Smooth muscle cell (in vitro differentiated cells): ENCODE data around the gene USP37. TPM values are rescaled to one million over a fixed set of nuclear protein-coding genes. Genes with fewer than 3 reads are reported as not detected.

Source experiments
- DNase-seq: peaks from one replicate; lab custom pipeline; 2025; ENCODE audit not compliant: unreplicated experiment; lab: John Stamatoyannopoulos, UW
- H2AFZ ChIP-seq: fragments of 200-600 bp; sonication (generic); 2 replicates; pipeline ENCODE4 v1.6.0; 2016; ENCODE audit warnings: antibody characterized with exemption, low read depth, mild to moderate bottlenecking
- H3F3A ChIP-seq: fragments of 200-600 bp; sonication (generic); 2 replicates; pipeline ENCODE4 v1.6.0; 2017; ENCODE audit warnings: antibody characterized with exemption, low read depth
- H3K27ac ChIP-seq: fragments of 200-600 bp; sonication (generic); 2 replicates; pipeline ENCODE4 v1.5.1; 2016; ENCODE audit warnings: low read depth, mild to moderate bottlenecking
- H3K27me3 ChIP-seq: fragments of 200-600 bp; sonication (generic); 2 replicates; pipeline ENCODE4 v1.6.1; 2016; ENCODE audit warnings: low read depth, mild to moderate bottlenecking
- H3K36me3 ChIP-seq: fragments of 200-600 bp; sonication (generic); 2 replicates; pipeline ENCODE4 v1.5.1; 2016; ENCODE audit warnings: low read depth
- H3K4me1 ChIP-seq: fragments of 200-600 bp; sonication (generic); 2 replicates; pipeline ENCODE4 v1.5.1; 2016; ENCODE audit warnings: low read depth
- H3K4me2 ChIP-seq: fragments of 200-600 bp; sonication (generic); 2 replicates; pipeline ENCODE4 v1.6.0; 2016; ENCODE audit warnings: mild to moderate bottlenecking
- H3K4me3 ChIP-seq: fragments of 200-600 bp; sonication (generic); 2 replicates; pipeline ENCODE4 v1.5.1; 2016; ENCODE audit warnings: mild to moderate bottlenecking
- H3K79me2 ChIP-seq: fragments of 200-600 bp; sonication (generic); 2 replicates; pipeline ENCODE4 v1.6.0; 2016; ENCODE audit warnings: low read depth, mild to moderate bottlenecking
- H3K9ac ChIP-seq: fragments of 200-600 bp; sonication (generic); 2 replicates; pipeline ENCODE4 v1.6.0; 2016; ENCODE audit warnings: low read depth
- H3K9me3 ChIP-seq: fragments of 200-600 bp; sonication (generic); replicated peaks from 2 replicates; pipeline ENCODE4 v1.5.1; 2016; ENCODE audit warnings: low read depth
- H4K20me1 ChIP-seq: fragments of 200-600 bp; sonication (generic); 2 replicates; pipeline ENCODE4 v1.6.0; 2016; ENCODE audit warnings: low read depth
- CTCF ChIP-seq: fragments of 200-600 bp; sonication (generic); IDR thresholded peaks from 2 replicates; pipeline ENCODE4 v1.5.1; 2017; ENCODE audit warnings: borderline replicate concordance, mild to moderate bottlenecking, antibody characterized with exemption; ENCODE audit not compliant: insufficient read depth, poor library complexity, severe bottlenecking
- WGBS: methylation state at CpG from one replicate; pipeline ENCODE4 v1.1.7; 2016; ENCODE audit warnings: low lambda C conversion rate; 5-methylcytosine and 5-hydroxymethylcytosine counted together
- polyA plus RNA-seq: library from polyadenylated mRNA; unstranded; fragments of >200 nt; fragmentation: Nextera tagmentation; extraction: Ambion mirVana; gene quantifications from 2 replicates; pipeline ENCODE4 v1.2.1, GENCODE V29; 2016
- total RNA-seq: library from RNA; depleted of rRNA; stranded (reverse); fragments of >200 nt; gene quantifications from 2 replicates; pipeline ENCODE4 v1.2.3, GENCODE V29; 2014

The USP37 gene
- total and polyA plus RNA-seq, 2 experiments from 2014 or later, result 3.6 to 10.8 TPM

- no peak for DNase-seq
- H2AFZ ChIP-seq, result no peak overlapping the region
- peaks cover 76% of the 10 kb centered on the region for H4K20me1 ChIP-seq
- no peak overlapping the region for H3K4me2 ChIP-seq
- H3K79me2 ChIP-seq, result peaks cover 76% of the 10 kb centered on the region
- H3K9ac ChIP-seq, result no peak overlapping the region
- H3K4me3 ChIP-seq, result no peak overlapping the region
- no peaks in the 10 kb centered on the region for H3K27me3 ChIP-seq
- no peak for TF ChIP-seq CTCF
- WGBS, result 95% methylated on average over 3 of the region's 3 CpGs
- no peaks in the 10 kb centered on the region for H3K4me1 ChIP-seq
- H3K9me3 ChIP-seq, result no peaks in the 10 kb centered on the region
- H3K36me3 ChIP-seq, result peaks cover 2% of the 10 kb centered on the region
- no peaks in the 10 kb centered on the region for H3F3A ChIP-seq
- H3K27ac ChIP-seq, result no peak overlapping the region
Measured at GRCh38 chr2:218578272-218578877, 10.2 kb upstream of the USP37 start.

GRCh38 chr2:218577482-218578220 lies 9.5 kb upstream of the USP37 start:
- Histone ChIP-seq H3F3A (no peaks in the 10 kb centered on the region), H3K9ac (no peak overlapping the region), H3K79me2 (peaks cover 83% of the 10 kb centered on the region), H3K4me3 (no peak overlapping the region), H3K36me3 (no peaks in the 10 kb centered on the region), H4K20me1 (peaks cover 76% of the 10 kb centered on the region), H3K27me3 (no peaks in the 10 kb centered on the region), H3K4me1 (no peaks in the 10 kb centered on the region), H3K27ac (no peak overlapping the region), H3K4me2 (no peak overlapping the region), H2AFZ (no peak overlapping the region), H3K9me3 (no peaks in the 10 kb centered on the region)
- no peak for DNase-seq
- WGBS, result 98% methylated on average over 3 of the region's 3 CpGs
- no peak for TF ChIP-seq CTCF

DNA sequence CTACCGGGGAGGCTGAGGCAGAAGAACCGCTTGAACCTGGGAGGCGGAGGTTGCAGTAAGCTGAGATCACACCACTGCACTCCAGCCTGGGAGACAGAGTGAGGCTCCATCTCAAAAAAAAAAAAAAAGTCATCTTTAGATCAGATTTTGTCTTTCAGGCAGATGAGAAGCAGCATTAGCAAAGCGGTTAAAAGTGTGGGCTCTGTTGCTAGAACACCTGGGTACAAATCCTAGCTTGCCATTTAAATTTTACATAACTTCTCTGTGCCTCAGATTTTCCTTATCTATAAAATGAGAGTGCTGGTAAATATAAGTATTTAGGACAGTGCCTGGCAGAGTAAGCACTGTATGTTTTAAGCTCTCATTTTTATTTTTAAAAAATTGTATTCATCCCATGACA lies 8.7 kb upstream of the USP37 start:
- H3K9ac ChIP-seq, result no peak overlapping the region
- no peak overlapping the region for H3K27ac ChIP-seq
- no peak for TF ChIP-seq CTCF
- H3K27me3 ChIP-seq, result no peaks in the 10 kb centered on the region
- H3K4me3 ChIP-seq, result no peak overlapping the region
- no peaks in the 10 kb centered on the region for H3K9me3 ChIP-seq
- no peaks in the 10 kb centered on the region for H3K36me3 ChIP-seq
- 92% methylated on average over 4 of the region's 4 CpGs for WGBS
- no peak for DNase-seq
- no peaks in the 10 kb centered on the region for H3K4me1 ChIP-seq
- peaks cover 76% of the 10 kb centered on the region for H4K20me1 ChIP-seq
- peaks cover 91% of the 10 kb centered on the region for H3K79me2 ChIP-seq
- no peaks in the 10 kb centered on the region for H3F3A ChIP-seq
- H2AFZ ChIP-seq, result no peak overlapping the region
- H3K4me2 ChIP-seq, result no peak overlapping the region

- H2AFZ ChIP-seq, result no peak overlapping the region
- 57% methylated on average over 6 of the region's 6 CpGs for WGBS
Measured at GRCh38 chr2:218570850-218571249, 2.7 kb upstream of the USP37 start.

More at GRCh38 chr2:218570850-218571249, 2.7 kb upstream of the USP37 start:
- Histone ChIP-seq H3K9ac (no peak overlapping the region), H3K79me2 (peaks cover 96% of the 10 kb centered on the region), H4K20me1 (peaks cover 32% of the 10 kb centered on the region), H3K27ac (peak overlapping the region; percentile 94), H3K9me3 (no peaks in the 10 kb centered on the region), H3F3A (no peaks in the 10 kb centered on the region), H3K36me3 (no peaks in the 10 kb centered on the region), H3K27me3 (no peaks in the 10 kb centered on the region), H3K4me3 (peak overlapping the region; percentile 74), H3K4me1 (peaks cover 23% of the 10 kb centered on the region), H3K4me2 (peak overlapping the region; percentile 88)
- no peak for TF ChIP-seq CTCF
- no peak for DNase-seq
